Measurements from ENCODE around the gene SLC25A21. TPM values are rescaled to one million over a fixed set of nuclear protein-coding genes. Genes with fewer than 3 reads are reported as not detected.

SLC25A21 gene
- total RNA-seq, 1 experiment from 2014 or later, result 1.4 TPM

DNA sequence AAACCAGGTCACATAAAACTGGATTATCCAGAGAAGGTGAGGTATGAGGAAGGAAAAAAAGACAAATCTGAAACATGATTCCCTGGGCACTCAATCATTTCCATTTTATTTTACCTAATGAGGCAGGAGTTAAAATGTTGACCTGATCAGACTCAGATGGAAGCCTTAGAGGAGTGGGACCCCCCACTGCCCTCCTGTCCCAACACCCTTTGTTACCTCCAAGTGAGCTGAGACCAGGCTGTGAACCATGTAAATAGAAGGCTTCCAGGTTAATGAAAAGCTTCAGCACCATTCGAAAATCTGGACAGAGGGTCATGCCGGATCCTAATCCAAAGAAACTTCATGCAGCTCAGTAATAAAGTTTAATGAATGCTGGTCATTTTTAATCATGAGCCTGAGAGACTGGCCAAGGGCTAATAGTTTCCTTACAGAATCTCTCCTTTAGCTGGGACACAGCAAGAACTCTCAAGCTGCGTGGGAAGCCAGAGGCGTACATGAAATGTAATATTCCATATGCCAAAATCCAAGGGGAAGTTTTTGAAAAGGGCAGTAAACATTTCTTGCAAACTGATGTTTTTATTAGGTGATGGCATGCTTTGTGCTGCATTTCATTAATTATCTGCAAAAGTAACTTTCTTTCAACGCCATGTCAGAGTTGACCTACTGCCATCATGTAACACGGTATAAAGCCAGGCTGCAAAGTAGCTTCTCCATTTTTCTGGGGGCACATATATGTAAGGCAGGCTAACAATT lies 327.8 kb downstream of the SLC25A21 start:
- intact Hi-C loops (cut with micrococcal nuclease), result no loop called here
- Mint-ChIP-seq H3K27me3 (ENCODE audit: insufficient read depth, unreplicated experiment) (no peaks in the 10 kb centered on the region), H3K27ac (ENCODE audit: low read depth, unreplicated experiment) (no peak overlapping the region), H3K36me3 (ENCODE audit: insufficient read depth, unreplicated experiment) (no peaks in the 10 kb centered on the region), H3K4me1 (ENCODE audit: insufficient read depth, unreplicated experiment) (no peaks in the 10 kb centered on the region), H3K9me3 (ENCODE audit: unreplicated experiment) (no peaks in the 10 kb centered on the region), H3K4me3 (ENCODE audit: unreplicated experiment) (no peak overlapping the region)
- DNase-seq (ENCODE audit: unreplicated experiment), result no peak
- ChIA-PET CTCF (interaction anchor here (0.7 to 0.9 kb wide), 2 partner anchors 197 to 240 kb away, joined by 3 to 6 read pairs; no protein-coding TSS in a partner anchor), POLR2A (no interaction called here)
- BruUV-seq (replicated peaks), result no TSS peak
- TF ChIP-seq CTCF (IDR thresholded peaks at IDR 0.05; ENCODE audit: unreplicated experiment), result no peak

DNA sequence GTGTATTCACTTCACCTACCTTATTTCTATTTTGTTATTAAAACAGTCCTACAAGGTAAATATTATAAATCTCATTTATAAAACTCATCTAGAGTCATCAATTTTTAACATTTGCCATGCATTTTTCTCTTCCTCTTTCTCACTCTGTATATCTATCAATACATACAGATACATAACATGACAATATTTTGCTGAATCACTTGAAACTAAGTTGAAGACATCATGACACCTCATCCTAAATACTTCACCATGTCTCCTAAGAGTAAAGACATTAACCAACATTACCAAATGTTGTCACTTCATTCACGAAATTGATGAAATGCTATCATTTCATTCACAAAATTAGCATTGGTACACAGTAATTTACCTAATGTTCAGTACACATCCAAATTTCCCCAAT lies 329.0 kb downstream of the SLC25A21 start:
- BruUV-seq (replicated peaks), result no TSS peak
- no peak overlapping the region for H3K4me3 Mint-ChIP-seq (ENCODE audit: unreplicated experiment)
- DNase-seq (ENCODE audit: unreplicated experiment), result no peak
- ChIA-PET CTCF (no interaction called here), POLR2A (no interaction called here)
- intact Hi-C loops (cut with micrococcal nuclease), result no loop called here
- TF ChIP-seq CTCF (IDR thresholded peaks at IDR 0.05; ENCODE audit: unreplicated experiment), result no peak
- H3K27ac Mint-ChIP-seq (ENCODE audit: low read depth, unreplicated experiment), result no peak overlapping the region
- H3K36me3 Mint-ChIP-seq (ENCODE audit: insufficient read depth, unreplicated experiment), result no peaks in the 10 kb centered on the region
- no peaks in the 10 kb centered on the region for H3K4me1 Mint-ChIP-seq (ENCODE audit: insufficient read depth, unreplicated experiment)
- no peaks in the 10 kb centered on the region for H3K27me3 Mint-ChIP-seq (ENCODE audit: insufficient read depth, unreplicated experiment)
- H3K9me3 Mint-ChIP-seq (ENCODE audit: unreplicated experiment), result no peaks in the 10 kb centered on the region

DNA sequence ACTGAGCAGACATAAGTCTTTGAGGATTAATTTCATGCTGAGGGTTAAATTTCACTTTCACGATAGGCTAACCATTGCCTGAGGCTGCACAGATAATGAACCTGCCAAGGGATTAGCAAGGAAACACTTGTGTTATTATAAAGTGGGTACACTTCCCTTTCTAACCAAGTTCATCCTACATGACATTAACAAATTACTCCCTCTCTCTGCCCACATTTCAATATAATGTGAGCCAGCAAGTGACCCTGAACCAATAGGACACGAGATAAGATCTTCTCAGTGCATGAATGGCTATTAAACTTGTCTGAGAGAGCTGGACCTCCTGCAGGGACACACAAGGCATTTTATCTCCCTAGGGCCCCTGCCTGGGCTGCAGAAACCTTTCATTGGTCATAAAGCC lies 337.3 kb downstream of the SLC25A21 start:
- CTCF ChIA-PET, result no interaction called here
- H3K9me3 Mint-ChIP-seq (ENCODE audit: unreplicated experiment), result no peaks in the 10 kb centered on the region
- H3K4me1 Mint-ChIP-seq (ENCODE audit: insufficient read depth, unreplicated experiment), result no peaks in the 10 kb centered on the region
- H3K27ac Mint-ChIP-seq (ENCODE audit: low read depth, unreplicated experiment), result no peak overlapping the region
- no TSS peak for BruUV-seq (replicated peaks)
- TF ChIP-seq CTCF (IDR thresholded peaks at IDR 0.05; ENCODE audit: unreplicated experiment), result no peak
- H3K36me3 Mint-ChIP-seq (ENCODE audit: insufficient read depth, unreplicated experiment), result no peaks in the 10 kb centered on the region
- no peaks in the 10 kb centered on the region for H3K27me3 Mint-ChIP-seq (ENCODE audit: insufficient read depth, unreplicated experiment)
- H3K4me3 Mint-ChIP-seq (ENCODE audit: unreplicated experiment), result no peak overlapping the region
- no peak for DNase-seq (ENCODE audit: unreplicated experiment)
- POLR2A ChIA-PET, result no interaction called here
- intact Hi-C loops (cut with micrococcal nuclease), result no loop called here

DNA sequence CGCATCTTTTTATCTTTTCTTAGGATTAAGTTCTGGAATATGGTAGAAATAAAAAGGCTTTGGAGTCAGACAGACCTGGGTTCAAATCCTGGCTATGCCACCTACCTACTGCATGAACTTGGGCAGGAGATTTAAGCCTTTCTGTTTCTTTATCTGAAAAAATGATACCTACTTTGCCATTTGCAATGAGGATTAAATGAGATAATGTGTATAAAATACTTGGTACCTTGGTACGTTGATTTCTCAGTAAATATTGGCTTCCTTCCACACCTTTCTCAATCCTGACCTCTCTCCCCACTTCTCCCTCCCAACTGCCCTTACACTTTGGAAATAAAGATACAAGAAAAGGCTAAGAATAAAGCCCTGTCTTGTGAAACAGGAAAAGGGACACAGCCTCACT lies 338.1 kb downstream of the SLC25A21 start:
- ChIA-PET POLR2A (no interaction called here), CTCF (no interaction called here)
- intact Hi-C loops (cut with micrococcal nuclease), result no loop called here
- Mint-ChIP-seq H3K27ac (ENCODE audit: low read depth, unreplicated experiment) (no peak overlapping the region), H3K9me3 (ENCODE audit: unreplicated experiment) (no peaks in the 10 kb centered on the region), H3K4me3 (ENCODE audit: unreplicated experiment) (no peak overlapping the region), H3K4me1 (ENCODE audit: insufficient read depth, unreplicated experiment) (no peaks in the 10 kb centered on the region), H3K27me3 (ENCODE audit: insufficient read depth, unreplicated experiment) (no peaks in the 10 kb centered on the region), H3K36me3 (ENCODE audit: insufficient read depth, unreplicated experiment) (no peaks in the 10 kb centered on the region)
- peak; percentile 13 for DNase-seq (ENCODE audit: unreplicated experiment)
- BruUV-seq (replicated peaks), result no TSS peak
- no peak for TF ChIP-seq CTCF (IDR thresholded peaks at IDR 0.05; ENCODE audit: unreplicated experiment)

Measured in MCF 10A (cell line).